ENCODE measurements around the gene TMBIM4.

- no peak for TF ChIP-seq CTCF (conservative IDR thresholded peaks at IDR 0.05; ENCODE audit: low read depth, low read length)
- no peak for TF ChIP-seq EZH2 (IDR thresholded peaks at IDR 0.05; ENCODE audit: low read length, unreplicated experiment)
- no peak for TF ChIP-seq EZH2phosphoT487 (IDR thresholded peaks at IDR 0.05; ENCODE audit: borderline replicate concordance, low read length)
Observed at GRCh38 chr12:66217342-66217917, 47.6 kb upstream of the TMBIM4 start.

Data from PC-3 (cell line).